Measurements from ENCODE around the gene DNAAF5.
"Not testable (repeated sequence)": the region's sequence is repeated elsewhere in the genome, so short reads cannot be mapped to it uniquely, and the experiment has no call there.

Gene DNAAF5

GRCh38 chr7:748446-748845 lies 21.9 kb downstream of the DNAAF5 start:
- DNase-seq, result no peak

- no peak for DNase-seq
Measured at GRCh38 chr7:749140-749551, 22.6 kb downstream of the DNAAF5 start.

- no peak for DNase-seq
Measured at GRCh38 chr7:750111-750905, 23.8 kb downstream of the DNAAF5 start.

GRCh38 chr7:751826-752225 lies 25.3 kb downstream of the DNAAF5 start:
- no peak for DNase-seq

- DNase-seq, result not testable (repeated sequence)
Measured at GRCh38 chr7:752256-752655, 25.8 kb downstream of the DNAAF5 start.

- DNase-seq, result no peak
Measured at GRCh38 chr7:753190-753589, 26.7 kb downstream of the DNAAF5 start.

GRCh38 chr7:754531-755412 lies 28.3 kb downstream of the DNAAF5 start:
- no peak for DNase-seq

GRCh38 chr7:755413-755805 lies 28.9 kb downstream of the DNAAF5 start:
- DNase-seq, result no peak

- DNase-seq, result no peak
Measured at GRCh38 chr7:756231-756927, 29.9 kb downstream of the DNAAF5 start.

GRCh38 chr7:756928-757560 lies 30.5 kb downstream of the DNAAF5 start:
- DNase-seq, result no peak

- DNase-seq, result no peak
Measured at GRCh38 chr7:757741-758163, 31.3 kb downstream of the DNAAF5 start.

GRCh38 chr7:759569-759968 lies 33.1 kb downstream of the DNAAF5 start:
- DNase-seq, result no peak

- no peak for DNase-seq
Measured at GRCh38 chr7:760006-760405, 33.5 kb downstream of the DNAAF5 start.

GRCh38 chr7:761101-761500 lies 34.6 kb downstream of the DNAAF5 start:
- no peak for DNase-seq

- no peak for DNase-seq
Measured at GRCh38 chr7:761631-762030, 35.1 kb downstream of the DNAAF5 start.

GRCh38 chr7:762885-763284 lies 36.4 kb downstream of the DNAAF5 start:
- no peak for DNase-seq

GRCh38 chr7:763762-764161 lies 37.3 kb downstream of the DNAAF5 start:
- DNase-seq, result no peak

- DNase-seq, result no peak
Measured at GRCh38 chr7:765383-765782, 38.9 kb downstream of the DNAAF5 start.

- DNase-seq, result no peak
Measured at GRCh38 chr7:767580-767940, 41.1 kb downstream of the DNAAF5 start.

GRCh38 chr7:767941-768731 lies 41.6 kb downstream of the DNAAF5 start:
- DNase-seq, result peak; percentile 24

- DNase-seq, result no peak
Measured at GRCh38 chr7:768881-769504, 42.5 kb downstream of the DNAAF5 start.

- DNase-seq, result no peak
Measured at GRCh38 chr7:770336-770735, 43.8 kb downstream of the DNAAF5 start.

All from stimulated activated CD4-positive, alpha-beta T cell treated with anti-CD3 and anti-CD28 coated beads, Interleukin-12 subunit alpha, Interleukin-12 subunit beta, amount 100 ng/mL, for 4 hours (primary cell).